ENCODE measurements around the gene PLCB2.

Gene PLCB2

DNA sequence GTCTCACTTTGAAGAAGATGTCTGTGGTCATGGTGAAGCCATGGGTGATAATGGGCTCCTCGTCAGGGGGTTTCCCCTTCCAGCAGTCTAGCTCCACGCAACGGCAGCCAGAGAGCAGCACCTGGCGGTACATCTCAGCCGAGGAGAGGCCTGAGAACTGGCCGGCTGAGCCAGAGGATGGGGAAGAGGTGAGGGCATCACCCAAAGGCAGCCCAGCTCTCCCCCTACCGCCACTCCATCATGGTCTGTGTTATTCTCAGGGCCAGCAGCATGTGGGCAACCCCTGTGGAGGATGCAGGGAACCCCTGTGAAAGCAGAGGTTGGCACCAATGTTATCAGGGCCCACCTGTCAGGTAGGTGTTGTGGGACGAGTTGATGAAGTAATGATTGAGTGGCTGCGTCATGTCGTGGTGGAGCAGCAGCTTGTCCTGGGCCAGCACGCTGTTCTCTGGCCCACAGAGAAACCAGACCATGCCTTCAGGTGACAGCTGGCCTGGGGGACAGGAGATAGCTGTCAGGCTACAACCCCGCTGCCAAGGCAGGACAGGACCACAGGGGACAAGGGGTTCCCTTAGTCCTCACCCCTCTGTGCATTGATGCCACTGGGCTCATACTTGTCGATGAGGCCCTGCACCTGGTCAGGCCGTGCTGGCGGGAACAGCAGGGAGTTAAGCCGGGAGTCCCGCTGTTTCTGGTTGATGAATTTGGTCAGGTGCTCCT is 9.4 kb downstream of the PLCB2 start:
- in situ Hi-C loops (cut with HindIII; ENCODE audit: low sequenced_read_pairs) = loop anchor here (25.0 kb wide), 1 partner anchor 114 kb away; the partner anchor contains the start of gene IVD
- TF ChIP-seq, protein P1, sequence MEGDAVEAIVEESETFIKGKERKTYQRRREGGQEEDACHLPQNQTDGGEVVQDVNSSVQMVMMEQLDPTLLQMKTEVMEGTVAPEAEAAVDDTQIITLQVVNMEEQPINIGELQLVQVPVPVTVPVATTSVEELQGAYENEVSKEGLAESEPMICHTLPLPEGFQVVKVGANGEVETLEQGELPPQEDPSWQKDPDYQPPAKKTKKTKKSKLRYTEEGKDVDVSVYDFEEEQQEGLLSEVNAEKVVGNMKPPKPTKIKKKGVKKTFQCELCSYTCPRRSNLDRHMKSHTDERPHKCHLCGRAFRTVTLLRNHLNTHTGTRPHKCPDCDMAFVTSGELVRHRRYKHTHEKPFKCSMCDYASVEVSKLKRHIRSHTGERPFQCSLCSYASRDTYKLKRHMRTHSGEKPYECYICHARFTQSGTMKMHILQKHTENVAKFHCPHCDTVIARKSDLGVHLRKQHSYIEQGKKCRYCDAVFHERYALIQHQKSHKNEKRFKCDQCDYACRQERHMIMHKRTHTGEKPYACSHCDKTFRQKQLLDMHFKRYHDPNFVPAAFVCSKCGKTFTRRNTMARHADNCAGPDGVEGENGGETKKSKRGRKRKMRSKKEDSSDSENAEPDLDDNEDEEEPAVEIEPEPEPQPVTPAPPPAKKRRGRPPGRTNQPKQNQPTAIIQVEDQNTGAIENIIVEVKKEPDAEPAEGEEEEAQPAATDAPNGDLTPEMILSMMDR (IDR thresholded peaks at IDR 0.05; ENCODE audit: low read depth, low read length) = no peak
- no peak for DNase-seq (ENCODE audit: low read depth, low spot score)
- no peak overlapping the region for H3K4me3 ChIP-seq (ENCODE audit: low read depth, low read length)

DNA sequence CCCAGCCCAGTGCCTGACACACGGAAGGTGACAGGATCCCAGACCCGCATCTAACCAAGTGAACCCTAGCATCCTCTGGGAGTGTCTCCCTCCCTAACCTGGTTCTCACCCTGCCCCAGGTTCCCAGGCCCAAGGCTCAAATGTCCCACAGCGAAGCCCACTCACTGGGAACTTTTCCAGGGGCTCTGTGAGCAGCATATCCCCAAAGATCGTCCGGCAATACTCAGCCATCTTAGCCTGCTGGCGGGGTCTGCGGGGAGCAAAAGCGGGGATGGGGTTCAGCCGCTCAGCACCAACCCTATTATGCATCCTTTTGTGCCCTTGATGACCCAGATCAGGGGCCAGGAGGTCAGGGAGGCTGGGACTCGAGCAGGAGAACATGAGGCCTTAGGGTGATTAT is 10.4 kb downstream of the PLCB2 start:
- TF ChIP-seq, protein P1 (IDR thresholded peaks at IDR 0.05; ENCODE audit: low read depth, low read length) = no peak
- DNase-seq (ENCODE audit: low read depth, low spot score) = no peak
- no peak overlapping the region for H3K4me3 ChIP-seq (ENCODE audit: low read depth, low read length)
- in situ Hi-C loops (cut with HindIII; ENCODE audit: low sequenced_read_pairs) = loop anchor here (25.0 kb wide), 1 partner anchor 115 kb away; the partner anchor contains the start of gene IVD

DNA sequence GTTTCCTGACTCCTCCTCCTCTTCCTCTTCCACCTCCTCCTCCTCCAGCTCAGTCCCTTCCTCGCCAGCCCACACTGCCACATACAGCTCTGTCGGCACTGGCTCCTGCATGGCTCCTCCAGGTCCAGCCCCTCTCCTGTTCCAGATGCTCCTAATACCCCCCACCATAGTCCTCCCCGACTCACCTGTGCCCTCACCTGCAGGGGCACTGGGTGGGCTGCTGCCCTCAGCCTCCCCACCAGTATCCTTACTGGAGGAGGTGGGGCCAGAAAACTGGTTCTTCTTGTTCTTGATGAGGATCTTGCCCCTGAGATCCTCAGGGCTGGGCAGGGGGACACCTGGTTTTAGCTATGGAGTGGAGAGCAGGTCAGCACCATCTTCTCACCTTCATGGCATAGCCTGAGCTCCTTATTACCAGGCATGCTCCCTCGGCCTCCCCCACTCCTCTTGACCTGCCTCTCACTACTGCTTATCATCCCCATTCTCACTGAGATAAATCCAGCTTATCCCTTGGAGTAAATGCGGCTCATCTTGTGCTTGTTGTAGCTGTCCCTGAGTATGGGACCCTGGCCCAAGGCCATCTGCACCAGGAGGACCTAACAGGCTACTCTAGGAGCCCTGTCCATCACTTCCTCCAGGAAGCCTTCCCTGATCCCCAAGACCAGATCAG is 11.0 kb downstream of the PLCB2 start:
- no peak for DNase-seq (ENCODE audit: low read depth, low spot score)
- H3K4me3 ChIP-seq (ENCODE audit: low read depth, low read length) = no peak overlapping the region
- TF ChIP-seq, protein P1 (IDR thresholded peaks at IDR 0.05; ENCODE audit: low read depth, low read length) = no peak
- in situ Hi-C loops (cut with HindIII; ENCODE audit: low sequenced_read_pairs) = loop anchor here (25.0 kb wide), 1 partner anchor 116 kb away; the partner anchor contains the start of gene IVD

DNA sequence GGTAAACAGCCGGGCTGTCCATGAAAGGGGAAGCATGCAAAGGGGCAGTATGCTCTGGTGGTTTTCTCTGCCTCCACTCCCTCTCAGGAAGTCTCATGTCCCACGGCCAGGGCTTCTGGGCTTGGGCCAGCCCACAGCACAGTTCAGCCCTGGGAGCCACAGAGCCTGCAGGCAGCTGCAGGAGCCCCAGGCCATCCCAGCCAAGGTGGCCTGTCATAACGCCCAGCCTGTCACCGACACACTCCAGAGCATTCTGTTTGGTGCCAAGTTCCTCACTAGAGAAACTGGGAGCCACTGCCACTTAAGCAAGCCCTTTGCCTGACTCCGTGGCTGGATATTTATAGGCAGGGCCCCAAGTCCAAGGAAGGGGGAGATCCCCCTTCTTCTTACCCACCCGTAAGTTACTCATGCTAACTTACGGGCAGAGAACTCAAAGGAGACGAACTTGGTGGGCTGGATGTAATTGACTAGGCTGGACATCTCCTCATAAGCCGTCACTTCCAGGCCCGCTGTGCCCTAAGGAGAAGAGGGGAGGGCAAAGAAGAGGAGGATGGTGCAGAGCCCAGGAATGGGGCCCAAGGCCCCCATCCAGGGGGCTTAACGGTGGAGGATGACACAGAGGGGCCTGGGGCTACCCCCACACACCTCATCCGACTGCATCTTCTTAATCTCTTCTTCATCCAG is 11.7 kb downstream of the PLCB2 start:
- TF ChIP-seq, protein P1 (IDR thresholded peaks at IDR 0.05; ENCODE audit: low read depth, low read length) = no peak
- in situ Hi-C loops (cut with HindIII; ENCODE audit: low sequenced_read_pairs) = loop anchor here (25.0 kb wide), 1 partner anchor 116 kb away; the partner anchor contains the start of gene IVD
- no peak overlapping the region for H3K4me3 ChIP-seq (ENCODE audit: low read depth, low read length)
- DNase-seq (ENCODE audit: low read depth, low spot score) = no peak

DNA sequence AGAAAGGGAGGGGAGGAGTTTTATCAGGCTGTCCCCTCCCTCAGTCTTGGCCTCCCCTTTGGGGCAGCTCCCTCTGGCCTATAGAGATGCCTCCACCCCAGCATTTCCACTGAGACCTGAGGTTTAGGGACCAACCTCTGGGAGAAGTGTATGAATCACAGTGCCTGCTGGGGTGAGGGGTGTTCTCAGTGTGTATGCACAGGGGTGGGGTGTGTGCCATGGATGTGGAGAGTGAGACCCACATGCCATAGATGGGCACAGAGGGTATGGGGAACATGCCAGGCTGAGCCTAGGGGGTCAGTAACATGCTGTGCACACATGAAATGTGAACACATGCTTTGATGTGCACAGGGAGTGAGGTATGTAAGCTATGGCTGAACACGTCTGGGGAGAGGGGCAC is 12.4 kb downstream of the PLCB2 start:
- in situ Hi-C loops (cut with HindIII; ENCODE audit: low sequenced_read_pairs) = loop anchor here (25.0 kb wide), 1 partner anchor 117 kb away; the partner anchor contains the start of gene IVD
- no peak for DNase-seq (ENCODE audit: low read depth, low spot score)
- no peak overlapping the region for H3K4me3 ChIP-seq (ENCODE audit: low read depth, low read length)
- TF ChIP-seq, protein P1 (IDR thresholded peaks at IDR 0.05; ENCODE audit: low read depth, low read length) = no peak

Data from astrocyte of the spinal cord (primary cell).